DOHH2 (cell line): Measurements from ENCODE around the gene KCTD15.

ENCODE experiments used
- H3F3A ChIP-seq: fragments of 200-600 bp; sonication (generic), shearing (Covaris generic); 2 replicates; pipeline ENCODE4 v1.6.0; 2016; ENCODE audit warnings: antibody characterized with exemption, mild to moderate bottlenecking; ENCODE audit not compliant: control insufficient read depth, insufficient read depth
- H3K27ac ChIP-seq: fragments of 200-600 bp; sonication (generic); 2 replicates; pipeline ENCODE4 v1.5.1; 2014; ENCODE audit warnings: low read depth, mild to moderate bottlenecking, low read length, moderate library complexity
- H3K27me3 ChIP-seq: fragments of 200-600 bp; sonication (generic); 2 replicates; pipeline ENCODE4 v1.6.1; 2014; ENCODE audit warnings: mild to moderate bottlenecking, low read length, mixed read lengths; ENCODE audit not compliant: control insufficient read depth
- H3K36me3 ChIP-seq: fragments of 200-600 bp; sonication (generic); 2 replicates; pipeline ENCODE4 v1.6.1; 2014; ENCODE audit warnings: mild to moderate bottlenecking, low read length, moderate library complexity, mixed read lengths; ENCODE audit not compliant: control insufficient read depth
- H3K4me1 ChIP-seq: fragments of 200-600 bp; sonication (generic); 2 replicates; pipeline ENCODE4 v1.6.1; 2014; ENCODE audit warnings: mild to moderate bottlenecking, low read length, mixed read lengths; ENCODE audit not compliant: control insufficient read depth
- H3K4me2 ChIP-seq: fragments of 200-600 bp; sonication (generic); 2 replicates; pipeline ENCODE4 v1.6.0; 2014; ENCODE audit warnings: mild to moderate bottlenecking, low read length, moderate library complexity
- H3K4me3 ChIP-seq: fragments of 200-600 bp; sonication (generic); 2 replicates; pipeline ENCODE4 v1.5.1; 2014; ENCODE audit warnings: mild to moderate bottlenecking, low read length, mixed read lengths
- H3K79me2 ChIP-seq: fragments of 200-600 bp; sonication (generic); 2 replicates; pipeline ENCODE4 v1.6.1; 2014; ENCODE audit warnings: mild to moderate bottlenecking, low read length, mixed read lengths; ENCODE audit not compliant: control insufficient read depth
- H3K9me2 ChIP-seq: fragments of 200-600 bp; sonication (generic); replicated peaks from 2 replicates; pipeline ENCODE4 v1.6.1; 2014; ENCODE audit warnings: mild to moderate bottlenecking, low read length, mixed read lengths; ENCODE audit not compliant: control insufficient read depth
- H3K9me3 ChIP-seq: fragments of 200-600 bp; sonication (generic); 2 replicates; pipeline ENCODE4 v1.6.1; 2014; ENCODE audit warnings: antibody characterized with exemption, low read length, mixed read lengths; ENCODE audit not compliant: control insufficient read depth, insufficient read depth
- H4K20me1 ChIP-seq: fragments of 200-600 bp; sonication (generic); 2 replicates; pipeline ENCODE4 v1.6.0; 2014; ENCODE audit warnings: low read depth, mild to moderate bottlenecking, antibody characterized with exemption, low read length, moderate library complexity; ENCODE audit not compliant: control insufficient read depth, insufficient read depth
- CTCF ChIP-seq: fragments of 200-600 bp; sonication (generic); IDR thresholded peaks from one replicate; pipeline ENCODE4 v1.5.1; 2014; ENCODE audit warnings: antibody characterized with exemption, mild to moderate bottlenecking, low read depth, low read length; ENCODE audit not compliant: poor library complexity, severe bottlenecking
- EZH2phosphoT487 ChIP-seq: fragments of 200-600 bp; sonication (generic); IDR thresholded peaks from 2 replicates; pipeline ENCODE4 v1.6.1; 2017; ENCODE audit warnings: borderline replicate concordance, mild to moderate bottlenecking, antibody characterized with exemption, low read length, moderate library complexity, mixed read lengths

KCTD15 gene

GRCh38 chr19:33805840-33806433 is 9.3 kb downstream of the KCTD15 start:
- H4K20me1 ChIP-seq, result no peaks in the 10 kb centered on the region
- H3K27me3 ChIP-seq, result no peaks in the 10 kb centered on the region
- no peaks in the 10 kb centered on the region for H3K4me1 ChIP-seq
- no peak overlapping the region for H3K27ac ChIP-seq
- no peaks in the 10 kb centered on the region for H3K79me2 ChIP-seq
- H3K36me3 ChIP-seq, result no peaks in the 10 kb centered on the region
- H3K4me2 ChIP-seq, result no peak overlapping the region
- TF ChIP-seq EZH2phosphoT487, result no peak
- no peak for TF ChIP-seq CTCF
- no peaks in the 10 kb centered on the region for H3K9me3 ChIP-seq
- H3F3A ChIP-seq, result no peaks in the 10 kb centered on the region
- H3K9me2 ChIP-seq, result no peaks in the 10 kb centered on the region
- no peak overlapping the region for H3K4me3 ChIP-seq

- Histone ChIP-seq H3K27me3 (no peaks in the 10 kb centered on the region), H3K36me3 (no peaks in the 10 kb centered on the region)
- TF ChIP-seq EZH2phosphoT487, result no peak
- no peak for TF ChIP-seq CTCF
These were observed 9.8 kb downstream of the KCTD15 start for GRCh38 chr19:33806434-33806881.

GRCh38 chr19:33808399-33808798 is 11.7 kb downstream of the KCTD15 start:
- H3K4me3 ChIP-seq, result no peak overlapping the region
- no peaks in the 10 kb centered on the region for H3K9me2 ChIP-seq
- no peaks in the 10 kb centered on the region for H4K20me1 ChIP-seq
- H3K36me3 ChIP-seq, result no peaks in the 10 kb centered on the region
- H3K27me3 ChIP-seq, result no peaks in the 10 kb centered on the region
- no peak overlapping the region for H3K27ac ChIP-seq
- H3K4me1 ChIP-seq, result no peaks in the 10 kb centered on the region
- H3K79me2 ChIP-seq, result no peaks in the 10 kb centered on the region
- H3K4me2 ChIP-seq, result no peak overlapping the region
- no peaks in the 10 kb centered on the region for H3K9me3 ChIP-seq
- no peak for TF ChIP-seq EZH2phosphoT487
- no peaks in the 10 kb centered on the region for H3F3A ChIP-seq

More at GRCh38 chr19:33806434-33806881, 9.8 kb downstream of the KCTD15 start:
- H3K79me2 ChIP-seq, result no peaks in the 10 kb centered on the region
- no peaks in the 10 kb centered on the region for H3K9me2 ChIP-seq
- H3K4me3 ChIP-seq, result no peak overlapping the region
- H4K20me1 ChIP-seq, result no peaks in the 10 kb centered on the region
- H3K9me3 ChIP-seq, result no peaks in the 10 kb centered on the region
- H3K4me1 ChIP-seq, result no peaks in the 10 kb centered on the region
- H3K27ac ChIP-seq, result no peak overlapping the region
- no peak overlapping the region for H3K4me2 ChIP-seq
- no peaks in the 10 kb centered on the region for H3F3A ChIP-seq

GRCh38 chr19:33809960-33810359 is 13.3 kb downstream of the KCTD15 start:
- no peaks in the 10 kb centered on the region for H4K20me1 ChIP-seq
- H3K27ac ChIP-seq, result no peak overlapping the region
- no peaks in the 10 kb centered on the region for H3F3A ChIP-seq
- no peak overlapping the region for H3K4me2 ChIP-seq
- no peaks in the 10 kb centered on the region for H3K9me3 ChIP-seq
- no peaks in the 10 kb centered on the region for H3K9me2 ChIP-seq
- H3K36me3 ChIP-seq, result no peaks in the 10 kb centered on the region
- no peaks in the 10 kb centered on the region for H3K4me1 ChIP-seq
- no peak for TF ChIP-seq EZH2phosphoT487
- no peak for TF ChIP-seq CTCF
- no peaks in the 10 kb centered on the region for H3K27me3 ChIP-seq
- no peaks in the 10 kb centered on the region for H3K79me2 ChIP-seq
- no peak overlapping the region for H3K4me3 ChIP-seq
